Islet of Langerhans (tissue), 1 donor: Measurements from ENCODE around the gene ELANE.
"Not testable (repeated sequence)": the region's sequence is repeated elsewhere in the genome, so short reads cannot be mapped to it uniquely, and the experiment has no call there.

Experiments used
- FAIRE-seq: peaks from one replicate; lab custom pipeline; 2011; peaks lifted over from hg19 to GRCh38; lab: Jason Lieb, UNC

ELANE gene

GRCh38 chr19:842802-843179 lies 9.3 kb upstream of the ELANE start:
- FAIRE-seq = not testable (repeated sequence)

GRCh38 chr19:843180-843835 lies 8.8 kb upstream of the ELANE start:
- FAIRE-seq = no peak

GRCh38 chr19:843836-844545 lies 8.1 kb upstream of the ELANE start:
- FAIRE-seq = no peak

DNA sequence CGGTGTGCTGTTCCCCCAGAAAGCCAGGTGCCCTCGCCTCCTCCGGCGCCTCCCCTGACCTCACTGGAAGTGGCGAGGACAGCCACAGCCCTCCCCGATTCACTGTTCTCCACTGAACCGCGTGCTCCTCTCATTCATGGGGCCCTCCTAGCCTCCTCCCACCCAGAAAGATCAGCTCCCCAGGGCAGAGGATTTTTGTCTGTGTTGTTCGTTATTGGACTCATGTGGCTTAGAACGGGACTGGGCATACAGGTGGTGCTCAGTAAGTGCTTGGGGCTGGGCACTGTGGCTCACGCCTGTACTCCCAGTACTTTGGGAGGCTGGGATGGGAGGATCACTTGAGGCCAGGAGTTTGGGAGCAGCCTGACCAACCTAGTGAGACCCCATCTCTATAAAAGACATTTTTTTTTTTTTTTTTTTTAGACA lies 7.5 kb upstream of the ELANE start:
- FAIRE-seq = no peak

DNA sequence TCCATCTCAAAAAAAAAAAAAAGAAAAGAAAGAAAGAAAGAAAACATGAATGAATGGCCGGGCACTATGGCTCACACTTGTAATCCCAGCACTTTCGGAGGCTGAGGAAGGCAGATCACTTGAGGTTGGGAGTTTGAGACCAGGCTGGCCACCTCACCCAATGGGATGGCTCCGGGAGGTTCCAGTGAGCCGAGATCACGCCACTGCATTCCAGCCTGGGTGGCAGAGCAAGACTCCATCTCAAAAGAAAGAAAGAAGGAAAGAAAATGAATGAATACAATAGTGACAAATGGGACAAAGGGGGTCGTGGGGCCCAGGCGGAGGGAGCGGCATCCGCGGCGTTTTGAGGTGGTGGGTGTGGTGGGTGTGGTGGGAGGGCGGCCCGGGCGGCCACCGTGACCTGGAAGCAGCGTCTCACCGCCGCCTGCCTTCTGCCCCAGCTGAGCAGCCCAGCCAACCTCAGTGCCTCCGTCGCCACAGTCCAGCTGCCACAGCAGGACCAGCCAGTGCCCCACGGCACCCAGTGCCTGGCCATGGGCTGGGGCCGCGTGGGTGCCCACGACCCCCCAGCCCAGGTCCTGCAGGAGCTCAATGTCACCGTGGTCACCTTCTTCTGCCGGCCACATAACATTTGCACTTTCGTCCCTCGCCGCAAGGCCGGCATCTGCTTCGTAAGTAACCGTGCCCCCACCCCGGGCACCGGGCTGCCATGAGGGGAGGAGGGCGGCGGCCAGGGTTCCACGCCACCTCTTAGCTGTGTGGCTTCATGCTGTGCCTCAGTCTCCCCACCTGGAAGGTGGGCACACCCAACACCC lies 6.2 kb upstream of the ELANE start:
- no peak for FAIRE-seq

DNA sequence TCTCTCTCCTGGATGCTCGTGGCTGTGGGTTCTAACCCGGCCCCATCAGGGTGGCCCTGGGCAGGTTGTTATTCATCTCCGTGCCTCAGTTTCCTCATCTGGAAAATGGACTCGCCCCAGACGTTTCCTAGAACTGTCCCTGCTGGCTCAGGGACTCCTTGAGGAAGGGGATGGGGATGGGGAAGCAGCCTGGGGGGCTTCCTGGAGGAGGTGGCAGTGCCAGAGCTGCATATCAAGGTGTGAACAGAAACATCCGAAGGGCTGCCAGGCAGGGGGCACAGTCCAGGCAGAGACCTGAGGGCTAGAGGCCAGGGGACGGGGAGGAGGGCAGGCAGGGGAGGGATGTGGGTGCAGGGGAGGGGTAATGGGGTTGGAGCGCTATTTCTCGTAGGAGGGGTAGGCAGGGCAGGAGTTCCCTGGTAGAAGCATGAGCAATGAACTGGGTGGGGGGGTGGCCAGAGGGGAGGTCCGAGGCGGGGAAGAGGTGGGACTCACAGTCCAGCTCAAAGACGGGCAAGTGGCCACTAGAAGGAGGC lies 3.6 kb upstream of the ELANE start:
- no peak for FAIRE-seq

- not testable (repeated sequence) for FAIRE-seq
These were observed 2.9 kb upstream of the ELANE start for GRCh38 chr19:849195-849594.

GRCh38 chr19:850221-850978 lies 1.7 kb upstream of the ELANE start:
- FAIRE-seq = no peak

DNA sequence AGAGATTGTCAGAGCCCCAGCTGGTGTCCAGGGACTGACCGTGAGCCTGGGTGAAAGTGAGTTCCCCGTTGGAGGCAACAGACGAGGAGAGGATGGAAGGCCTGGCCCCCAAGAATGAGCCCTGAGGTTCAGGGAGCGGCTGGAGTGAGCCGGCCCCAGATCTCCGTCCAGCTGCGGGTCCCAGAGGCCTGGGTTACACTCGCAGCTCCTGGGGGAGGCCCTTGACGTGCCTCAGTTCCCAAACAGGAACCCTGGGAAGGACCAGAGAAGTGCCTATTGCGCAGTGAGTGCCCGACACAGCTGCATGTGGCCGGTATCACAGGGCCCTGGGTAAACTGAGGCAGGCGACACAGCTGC lies 1.1 kb upstream of the ELANE start:
- FAIRE-seq = no peak

GRCh38 chr19:853014-853585 lies 997 bp downstream of the ELANE start:
- FAIRE-seq = no peak

GRCh38 chr19:853614-854220 lies 1.6 kb downstream of the ELANE start:
- FAIRE-seq = not testable (repeated sequence)

GRCh38 chr19:854549-854948 lies 2.4 kb downstream of the ELANE start:
- no peak for FAIRE-seq

DNA sequence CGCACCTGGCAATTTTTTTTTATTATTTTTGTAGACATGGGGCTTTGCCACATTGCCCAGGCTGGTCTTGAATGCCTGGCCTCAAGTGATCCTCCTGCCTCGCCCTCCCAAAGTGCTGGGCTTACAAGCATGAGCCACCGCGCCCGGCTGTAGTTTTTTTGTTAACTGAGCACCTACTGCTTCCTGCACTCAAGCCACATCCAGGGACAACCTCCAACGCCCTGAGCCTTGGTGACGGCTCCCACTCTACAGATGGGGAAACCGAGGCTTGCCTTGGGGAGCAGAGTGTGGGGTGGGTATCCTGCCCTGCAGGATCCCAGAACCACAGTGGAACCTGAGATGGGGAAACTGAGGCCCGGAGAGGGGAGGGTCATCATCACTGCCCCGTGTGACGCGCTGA lies 3.0 kb downstream of the ELANE start:
- FAIRE-seq = no peak

GRCh38 chr19:855566-856120 lies 3.5 kb downstream of the ELANE start:
- FAIRE-seq = no peak

- FAIRE-seq = no peak
These were observed 6.2 kb downstream of the ELANE start for GRCh38 chr19:858284-858683.

- FAIRE-seq = no peak
These were observed 7.1 kb downstream of the ELANE start, which contains the start of gene CFD for GRCh38 chr19:858868-859843. Gene CFD, plus strand, starts transcription at chr19:859664. Its CDS starts 26 bp downstream, at chr19:859690.

GRCh38 chr19:861141-861755 lies 9.1 kb downstream of the ELANE start:
- FAIRE-seq = no peak

DNA sequence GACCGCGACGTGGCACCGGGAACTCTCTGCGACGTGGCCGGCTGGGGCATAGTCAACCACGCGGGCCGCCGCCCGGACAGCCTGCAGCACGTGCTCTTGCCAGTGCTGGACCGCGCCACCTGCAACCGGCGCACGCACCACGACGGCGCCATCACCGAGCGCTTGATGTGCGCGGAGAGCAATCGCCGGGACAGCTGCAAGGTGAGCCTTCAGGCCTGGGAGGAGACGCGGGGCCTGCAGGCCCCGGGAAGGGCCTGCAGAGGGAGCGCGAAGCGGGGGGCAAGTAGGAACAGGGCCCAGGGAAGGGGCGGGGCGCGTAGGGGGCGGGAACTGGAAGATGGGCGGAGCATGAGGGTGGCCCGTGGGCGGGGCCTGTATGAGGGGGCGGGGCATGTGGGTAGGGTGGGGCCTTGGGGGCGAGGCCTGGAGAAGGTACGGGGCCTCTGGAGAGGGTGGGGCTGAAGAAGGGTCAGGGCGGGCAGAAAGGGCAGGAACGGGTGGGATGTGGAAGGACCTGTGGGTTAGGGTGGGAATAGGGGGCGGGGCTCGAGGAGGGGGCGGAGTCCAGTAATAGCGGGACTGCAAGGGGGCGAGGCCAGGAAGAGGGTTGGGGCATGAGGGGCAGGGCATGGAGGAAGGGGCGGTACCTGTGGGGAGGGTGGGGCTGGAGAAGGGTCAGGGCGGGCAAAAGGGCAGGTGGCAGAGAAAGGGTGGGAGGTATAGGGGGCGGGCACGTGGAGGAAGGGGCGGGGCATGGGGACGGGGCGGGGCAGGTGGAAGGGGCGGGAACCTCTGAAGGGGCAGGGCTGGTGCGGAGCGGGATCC lies 9.9 kb downstream of the ELANE start:
- FAIRE-seq = no peak
